Prostate gland (tissue), 2 donors: ENCODE data around the gene GAREM2.

ENCODE experiments used
- CTCF ChIP-seq, 4 experiments: fragments of 200-600 bp in 2 of 4; fragments of 450-650 bp in 2 of 4; sonication (generic) in 2 of 4; IDR thresholded peaks; 1 replicate in 3 of 4; 2 replicates in 1 of 4; pipeline ENCODE4 v1.5.1; 2016 to 2019; ENCODE audit warnings: antibody characterized with exemption in 4 of 4, mild to moderate bottlenecking in 2 of 4, moderate library complexity in 2 of 4
- POLR2A ChIP-seq: fragments of 450-650 bp; IDR thresholded peaks from one replicate; pipeline ENCODE4 v1.6.1; 2016; ENCODE audit warnings: antibody characterized with exemption, mild to moderate bottlenecking
- POLR2AphosphoS5 ChIP-seq: sonication (generic); formaldehyde crosslinking; IDR thresholded peaks from one replicate; pipeline ENCODE4 v1.6.1; 2017; ENCODE audit warnings: antibody characterized with exemption

GRCh38 chr2:26168785-26169184 lies 4.1 kb upstream of the GAREM2 start:
- TF ChIP-seq CTCF (IDR thresholded peaks at IDR 0.05) (no peak), POLR2AphosphoS5 (no peak), POLR2A (no peak)
